Measurements from ENCODE around the gene BIN1.

Gene BIN1

GRCh38 chr2:127024769-127025358, 82.1 kb downstream of the BIN1 start:
- no peak for DNase-seq (ENCODE audit: low read depth in 2 of 2)

- DNase-seq (ENCODE audit: low read depth in 2 of 2) = no peak
Observed at GRCh38 chr2:127023504-127023903, 83.5 kb downstream of the BIN1 start.

GRCh38 chr2:127022817-127023216, 84.1 kb downstream of the BIN1 start:
- no peak for DNase-seq (ENCODE audit: low read depth in 2 of 2)

- no peak for DNase-seq (ENCODE audit: low read depth in 2 of 2)
Observed at GRCh38 chr2:127020536-127020935, 86.4 kb downstream of the BIN1 start.

- DNase-seq (ENCODE audit: low read depth in 2 of 2) = no peak
Observed at GRCh38 chr2:127017548-127017947, 89.4 kb downstream of the BIN1 start.

GRCh38 chr2:127016329-127016728, 90.6 kb downstream of the BIN1 start:
- DNase-seq (ENCODE audit: low read depth in 2 of 2) = no peak

GRCh38 chr2:127015106-127015910, 91.6 kb downstream of the BIN1 start:
- DNase-seq (ENCODE audit: low read depth in 2 of 2) = no peak

- no peak for DNase-seq (ENCODE audit: low read depth in 2 of 2)
Observed at GRCh38 chr2:127014630-127015029, 92.3 kb downstream of the BIN1 start.

- no peak for DNase-seq (ENCODE audit: low read depth in 2 of 2)
Observed at GRCh38 chr2:127014224-127014623, 92.7 kb downstream of the BIN1 start.

GRCh38 chr2:127012868-127013267, 94.1 kb downstream of the BIN1 start:
- DNase-seq (ENCODE audit: low read depth in 2 of 2) = no peak

- no peak for DNase-seq (ENCODE audit: low read depth in 2 of 2)
Observed at GRCh38 chr2:127012215-127012614, 94.7 kb downstream of the BIN1 start.

- DNase-seq (ENCODE audit: low read depth in 2 of 2) = no peak
Observed at GRCh38 chr2:127011796-127012195, 95.2 kb downstream of the BIN1 start.

GRCh38 chr2:127011231-127011661, 95.7 kb downstream of the BIN1 start:
- DNase-seq (ENCODE audit: low read depth in 2 of 2) = no peak

GRCh38 chr2:127008265-127009015, 98.5 kb downstream of the BIN1 start:
- no peak for DNase-seq (ENCODE audit: low read depth in 2 of 2)

GRCh38 chr2:127007652-127008051, 99.3 kb downstream of the BIN1 start:
- DNase-seq (ENCODE audit: low read depth in 2 of 2) = no peak

- no peak for DNase-seq (ENCODE audit: low read depth in 2 of 2)
Observed at GRCh38 chr2:127006962-127007361, 100.0 kb downstream of the BIN1 start.

- no peak for DNase-seq (ENCODE audit: low read depth in 2 of 2)
Observed at GRCh38 chr2:127004893-127005600, 101.9 kb downstream of the BIN1 start.

GRCh38 chr2:127003070-127003800, 103.7 kb downstream of the BIN1 start:
- no peak for DNase-seq (ENCODE audit: low read depth in 2 of 2)

- DNase-seq (ENCODE audit: low read depth in 2 of 2) = no peak
Observed at GRCh38 chr2:127001751-127002150, 105.2 kb downstream of the BIN1 start.

GRCh38 chr2:127000937-127001336, 106.0 kb downstream of the BIN1 start:
- DNase-seq (ENCODE audit: low read depth in 2 of 2) = no peak

GRCh38 chr2:127000194-127000593, 106.8 kb downstream of the BIN1 start:
- DNase-seq (ENCODE audit: low read depth in 2 of 2) = no peak
